NK-92 (cell line): ENCODE measurements around the gene WDR20.

Source experiments
- DNase-seq: peaks from one replicate; lab custom pipeline; 2025; ENCODE audit not compliant: unreplicated experiment; lab: John Stamatoyannopoulos, UW

Gene WDR20

GRCh38 chr14:102196039-102196901, 56.6 kb downstream of the WDR20 start:
- no peak for DNase-seq

- DNase-seq: no peak
Observed at GRCh38 chr14:102196902-102197230, 57.2 kb downstream of the WDR20 start.

- DNase-seq: no peak
Observed at GRCh38 chr14:102197317-102197853, 57.7 kb downstream of the WDR20 start.

GRCh38 chr14:102200690-102201352, 61.1 kb downstream of the WDR20 start:
- no peak for DNase-seq

GRCh38 chr14:102201353-102201738, 61.6 kb downstream of the WDR20 start:
- no peak for DNase-seq

GRCh38 chr14:102201776-102202175, 62.1 kb downstream of the WDR20 start:
- no peak for DNase-seq

DNA sequence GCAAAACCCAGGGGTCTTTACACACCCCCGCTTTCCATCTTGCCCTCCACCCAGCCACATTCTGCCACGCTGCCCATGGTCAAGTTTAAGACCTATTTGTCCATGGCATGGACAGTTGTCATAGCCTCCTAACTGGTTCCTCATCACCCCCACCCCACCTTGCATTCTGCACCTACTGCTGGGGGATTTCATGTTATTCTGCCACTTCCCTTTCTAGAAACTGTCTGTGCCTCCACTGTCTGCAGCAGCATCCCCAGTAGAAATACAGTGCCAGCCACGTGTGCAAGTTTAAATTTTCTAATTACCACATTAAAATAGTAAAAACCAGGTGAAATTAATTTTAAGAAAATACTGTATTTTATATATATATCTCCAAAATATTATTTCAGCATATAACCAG, 63.2 kb downstream of the WDR20 start:
- DNase-seq: no peak

GRCh38 chr14:102203382-102203781, 63.7 kb downstream of the WDR20 start:
- DNase-seq: no peak

GRCh38 chr14:102205560-102205959, 65.9 kb downstream of the WDR20 start:
- DNase-seq: no peak

- no peak for DNase-seq
Observed at GRCh38 chr14:102206918-102207317, 67.2 kb downstream of the WDR20 start.

DNA sequence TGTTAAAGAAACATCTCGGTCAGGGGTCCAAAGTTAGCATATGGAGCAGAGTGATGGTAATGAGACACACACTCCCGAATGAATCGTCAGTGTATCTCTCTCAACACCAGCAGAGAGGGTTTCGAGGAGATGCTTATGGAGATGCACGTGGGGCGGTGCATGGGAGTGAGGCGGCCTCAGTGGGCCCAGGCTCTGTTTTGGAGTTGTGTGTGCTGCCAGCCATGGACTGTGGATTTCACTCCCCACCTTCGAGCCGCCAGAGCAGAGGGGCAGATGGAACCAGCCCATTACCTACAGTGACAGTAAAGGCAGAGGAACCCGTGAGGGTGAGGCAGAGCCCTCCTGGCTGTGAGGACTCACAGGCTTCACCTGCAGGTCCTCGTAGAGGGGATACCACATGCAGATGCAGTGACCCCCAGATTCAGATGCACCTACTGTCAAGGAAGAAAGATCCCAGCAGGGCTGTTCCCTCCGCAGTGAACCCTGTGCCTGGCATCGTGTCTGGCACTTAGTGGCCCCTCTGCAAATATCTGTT, 68.2 kb downstream of the WDR20 start:
- DNase-seq: no peak

DNA sequence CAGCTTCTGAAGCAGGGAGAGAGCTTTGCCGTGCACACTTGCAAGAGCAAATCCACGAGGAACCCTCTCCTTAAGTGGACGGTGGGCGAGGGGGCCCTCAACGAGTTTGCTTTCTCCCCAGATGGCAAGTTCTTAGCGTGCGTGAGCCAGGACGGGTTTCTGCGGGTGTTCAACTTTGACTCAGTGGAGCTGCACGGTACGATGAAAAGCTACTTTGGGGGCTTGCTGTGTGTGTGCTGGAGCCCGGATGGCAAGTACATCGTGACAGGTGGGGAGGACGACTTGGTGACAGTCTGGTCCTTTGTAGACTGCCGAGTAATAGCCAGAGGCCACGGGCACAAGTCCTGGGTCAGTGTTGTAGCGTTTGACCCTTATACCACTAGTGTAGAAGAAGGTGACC, 69.0 kb downstream of the WDR20 start:
- no peak for DNase-seq

DNA sequence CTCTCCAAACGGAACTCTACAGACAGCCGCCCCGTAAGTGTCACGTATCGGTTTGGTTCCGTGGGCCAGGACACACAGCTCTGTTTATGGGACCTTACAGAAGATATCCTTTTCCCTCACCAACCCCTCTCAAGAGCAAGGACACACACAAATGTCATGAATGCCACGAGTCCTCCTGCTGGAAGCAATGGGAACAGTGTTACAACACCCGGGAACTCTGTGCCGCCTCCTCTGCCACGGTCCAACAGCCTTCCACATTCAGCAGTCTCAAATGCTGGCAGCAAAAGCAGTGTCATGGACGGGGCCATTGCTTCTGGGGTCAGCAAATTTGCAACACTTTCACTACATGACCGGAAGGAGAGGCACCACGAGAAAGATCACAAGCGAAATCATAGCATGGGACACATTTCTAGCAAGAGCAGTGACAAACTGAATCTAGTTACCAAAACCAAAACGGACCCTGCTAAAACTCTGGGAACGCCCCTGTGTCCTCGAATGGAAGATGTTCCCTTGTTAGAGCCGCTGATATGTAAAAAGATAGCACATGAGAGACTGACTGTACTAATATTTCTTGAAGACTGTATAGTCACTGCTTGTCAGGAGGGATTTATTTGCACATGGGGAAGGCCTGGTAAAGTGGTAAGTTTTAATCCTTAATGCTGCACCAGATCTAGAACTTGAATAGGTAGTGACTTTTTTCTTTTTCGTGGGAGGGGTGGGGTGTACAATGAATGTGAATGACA, 69.7 kb downstream of the WDR20 start:
- no peak for DNase-seq

GRCh38 chr14:102210421-102211042, 70.8 kb downstream of the WDR20 start:
- DNase-seq: no peak

DNA sequence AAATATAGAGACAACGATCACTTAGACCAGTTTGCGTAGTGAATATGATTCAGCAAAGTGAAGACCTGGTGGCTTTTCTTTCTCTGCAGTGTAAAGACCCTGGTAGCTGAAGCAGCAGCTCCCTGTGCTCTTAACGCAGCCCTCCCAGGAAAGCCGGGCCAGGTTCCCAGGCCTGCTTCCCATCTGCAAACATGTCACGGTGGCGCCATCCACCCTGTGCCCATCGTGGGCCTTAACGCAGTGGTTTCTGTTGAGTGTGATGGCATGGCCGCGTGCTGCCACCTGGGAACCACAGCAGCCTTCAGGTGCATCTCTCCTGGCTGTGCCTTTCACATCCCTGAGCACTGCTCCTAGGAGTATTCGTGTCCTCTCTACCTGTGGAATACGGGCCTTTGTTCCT, 71.5 kb downstream of the WDR20 start:
- no peak for DNase-seq

DNA sequence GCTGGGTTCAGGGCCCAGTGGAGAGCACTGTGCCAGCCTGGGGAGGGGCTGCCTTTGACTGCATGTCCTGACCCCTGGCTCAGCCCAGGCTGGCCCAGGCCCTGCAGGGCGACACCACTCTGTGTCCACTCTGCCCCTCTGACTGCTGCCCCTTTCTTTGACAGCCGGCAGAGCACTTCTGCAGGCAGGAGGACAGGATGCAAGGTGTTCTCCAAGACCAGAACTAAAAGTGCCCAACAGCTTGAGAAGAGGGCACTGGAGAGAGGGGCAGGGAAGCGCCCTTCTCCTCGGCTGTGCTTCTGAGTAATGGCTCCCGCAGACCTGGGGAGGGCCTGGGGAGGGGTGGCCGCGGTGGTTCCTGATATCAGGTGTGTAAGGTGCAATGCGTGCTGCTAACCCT, 72.7 kb downstream of the WDR20 start:
- DNase-seq: no peak

DNA sequence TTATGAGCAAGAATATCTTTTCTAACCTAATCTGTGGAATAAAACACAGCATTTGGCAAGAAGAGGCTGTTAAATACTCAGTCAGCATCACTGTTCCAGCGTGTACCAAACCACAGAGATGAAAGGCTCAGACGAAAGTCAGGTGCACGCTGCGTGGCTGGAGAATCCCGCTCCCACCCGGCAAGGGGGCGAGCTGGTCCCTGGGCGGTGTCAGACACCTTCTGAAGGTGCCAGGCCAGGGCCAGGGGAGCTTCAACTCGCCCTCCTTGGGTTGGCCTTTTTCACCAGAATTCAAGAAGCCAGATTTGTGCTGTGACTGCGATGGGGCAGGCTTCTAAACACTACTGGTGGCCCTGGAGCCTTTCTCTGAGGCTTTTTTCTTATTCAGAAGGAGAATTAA, 73.1 kb downstream of the WDR20 start:
- DNase-seq: no peak

- no peak for DNase-seq
Observed at GRCh38 chr14:102213470-102213869, 73.8 kb downstream of the WDR20 start.

DNA sequence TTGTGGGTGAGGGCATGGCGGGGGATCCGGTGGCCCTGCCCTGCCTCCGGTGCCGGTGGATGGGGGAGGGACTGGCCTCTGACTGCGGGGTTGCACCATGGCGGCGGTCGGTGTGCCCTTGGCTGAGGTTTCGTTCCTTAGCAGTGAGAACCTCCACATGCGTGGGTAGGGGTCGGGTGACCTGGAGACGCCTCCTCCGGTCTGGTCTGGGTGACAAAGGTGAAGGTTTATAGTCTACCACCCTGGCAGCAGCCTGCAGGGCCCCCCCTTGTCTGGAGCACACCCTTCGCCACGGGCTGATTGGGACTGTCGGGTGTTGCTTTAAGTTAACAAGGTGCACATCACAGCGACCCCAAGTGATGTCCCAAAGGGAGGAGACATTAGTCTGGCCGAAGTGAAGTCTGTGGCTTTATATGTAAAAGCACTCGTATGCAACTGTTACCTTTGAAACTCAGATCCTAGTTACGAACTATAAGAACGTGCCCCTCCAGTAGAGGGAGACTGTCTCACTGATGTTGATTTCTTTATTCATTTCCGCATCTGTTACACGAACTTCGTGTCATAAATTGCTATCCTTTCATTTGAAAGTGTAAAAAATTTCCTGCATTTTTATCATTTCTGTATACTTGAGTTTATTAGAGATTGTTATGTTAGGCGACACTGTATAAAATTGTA, 74.4 kb downstream of the WDR20 start:
- no peak for DNase-seq

DNA sequence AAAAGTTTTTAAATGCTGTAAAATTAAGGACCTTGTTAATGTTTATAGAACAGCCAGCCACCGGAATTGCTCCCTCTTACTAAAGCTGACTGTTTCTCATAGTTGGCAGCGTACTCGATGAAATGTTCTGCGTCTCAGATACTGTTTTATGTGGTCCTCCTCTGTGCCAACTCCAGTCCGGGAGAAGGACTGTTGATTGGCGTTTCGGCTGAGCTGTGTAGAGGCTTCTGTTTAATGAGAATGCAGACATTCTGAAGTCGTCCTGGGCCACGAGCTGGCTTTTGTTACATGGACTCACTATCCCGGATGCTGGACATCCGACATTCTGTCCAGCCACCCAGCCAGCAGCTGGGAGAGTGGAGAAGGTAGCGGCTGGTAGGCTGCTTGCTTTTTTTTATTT, 75.4 kb downstream of the WDR20 start:
- no peak for DNase-seq
